ENCODE measurements around the gene MELK. TPM values are rescaled to one million over a fixed set of nuclear protein-coding genes. Genes with fewer than 3 reads are reported as not detected.
"Not testable (repeated sequence)": the region's sequence is repeated elsewhere in the genome, so short reads cannot be mapped to it uniquely, and the experiment has no call there.

Gene MELK
- total RNA-seq, 3 donors from 2014 or later: 0.48 to 0.59 TPM; not detected in 1

- Histone ChIP-seq H3K36me3 (no peaks in the 10 kb centered on the region), H3K27me3 (no peaks in the 10 kb centered on the region), H3K4me1 (no peaks in the 10 kb centered on the region), H3K27ac (no peak overlapping the region), H3K9me3 (no peaks in the 10 kb centered on the region), H3K4me3 (no peak overlapping the region)
- intact Hi-C loops (cut with DNase I; ENCODE audit: low total_unique reads): no loop called here
- DNase-seq (ENCODE audit: low spot score in 2 of 2): no peak
- TF ChIP-seq POLR2A (IDR thresholded peaks at IDR 0.05) (no peak), POLR2AphosphoS5 (IDR thresholded peaks at IDR 0.05) (no peak), CTCF (IDR thresholded peaks at IDR 0.05) (no peak)
Measured at GRCh38 chr9:36550135-36550534, 22.6 kb upstream of the MELK start.

GRCh38 chr9:36550631-36551098, 22.0 kb upstream of the MELK start:
- DNase-seq (ENCODE audit: low spot score in 2 of 2); H3K4me3 ChIP-seq; H3K4me1 ChIP-seq; H3K27me3 ChIP-seq; intact Hi-C loops (cut with DNase I; ENCODE audit: low total_unique reads); H3K36me3 ChIP-seq; H3K27ac ChIP-seq; H3K9me3 ChIP-seq: not testable (repeated sequence)

GRCh38 chr9:36551129-36551528, 21.6 kb upstream of the MELK start:
- Histone ChIP-seq H3K27ac (no peak overlapping the region), H3K27me3 (no peaks in the 10 kb centered on the region), H3K4me1 (no peaks in the 10 kb centered on the region), H3K4me3 (no peak overlapping the region), H3K36me3 (no peaks in the 10 kb centered on the region), H3K9me3 (no peaks in the 10 kb centered on the region)
- TF ChIP-seq POLR2A (IDR thresholded peaks at IDR 0.05) (no peak), CTCF (IDR thresholded peaks at IDR 0.05) (no peak), POLR2AphosphoS5 (IDR thresholded peaks at IDR 0.05) (no peak)
- intact Hi-C loops (cut with DNase I; ENCODE audit: low total_unique reads): no loop called here
- DNase-seq (ENCODE audit: low spot score in 2 of 2): no peak

GRCh38 chr9:36551910-36552309, 20.8 kb upstream of the MELK start:
- Histone ChIP-seq H3K27me3 (no peaks in the 10 kb centered on the region), H3K36me3 (no peaks in the 10 kb centered on the region), H3K27ac (no peak overlapping the region), H3K4me3 (no peak overlapping the region), H3K9me3 (no peaks in the 10 kb centered on the region), H3K4me1 (no peaks in the 10 kb centered on the region)
- TF ChIP-seq CTCF (IDR thresholded peaks at IDR 0.05) (no peak), POLR2A (IDR thresholded peaks at IDR 0.05) (no peak), POLR2AphosphoS5 (IDR thresholded peaks at IDR 0.05) (no peak)
- DNase-seq (ENCODE audit: low spot score in 2 of 2): no peak
- intact Hi-C loops (cut with DNase I; ENCODE audit: low total_unique reads): no loop called here

- intact Hi-C loops (cut with DNase I; ENCODE audit: low total_unique reads): no loop called here
Measured at GRCh38 chr9:36559036-36559695, 13.5 kb upstream of the MELK start.

More at GRCh38 chr9:36559036-36559695, 13.5 kb upstream of the MELK start:
- no peaks in the 10 kb centered on the region for H3K4me1 ChIP-seq
- no peak overlapping the region for H3K4me3 ChIP-seq
- no peak overlapping the region for H3K27ac ChIP-seq
- DNase-seq (ENCODE audit: low spot score in 2 of 2): no peak
- H3K36me3 ChIP-seq: no peaks in the 10 kb centered on the region
- H3K27me3 ChIP-seq: no peaks in the 10 kb centered on the region
- no peaks in the 10 kb centered on the region for H3K9me3 ChIP-seq
- TF ChIP-seq CTCF (IDR thresholded peaks at IDR 0.05): no peak
- TF ChIP-seq POLR2A (IDR thresholded peaks at IDR 0.05): no peak
- no peak for TF ChIP-seq POLR2AphosphoS5 (IDR thresholded peaks at IDR 0.05)

Measured in breast epithelium (tissue), 4 donors.